ENCODE data around the gene DDX56. TPM values are rescaled to one million over a fixed set of nuclear protein-coding genes. Genes with fewer than 3 reads are reported as not detected.
A peak's percentile ranks its signal among the peaks of the same experiment; 100 is the strongest.

Gene DDX56
- total and polyA plus RNA-seq, 9 of the 15 experiments (the other 6 are each of a cell fraction or from before 2014, with no cell fraction given), result 33.0 to 145 (median 102) TPM

GRCh38 chr7:44581879-44582603 is 8.3 kb upstream of the DDX56 start, which contains the start of gene TMED4:
TMED4 (minus strand) TSS chr7:44582231; CDS start chr7:44582206, 25 bp downstream.
- Histone ChIP-seq H3K9me3 (replicated peaks; ENCODE audit: control insufficient read depth, insufficient read depth, low read depth, low read length) (no peaks in the 10 kb centered on the region), H3K9ac (ENCODE audit: insufficient read depth in 1 of 2, low read depth in 2 of 2, low read length in 2 of 2) (peak within 1 kb of the TSS; percentile 85 to 96), H3K9me1 (ENCODE audit: control insufficient read depth, insufficient read depth, low read length) (no peaks in the 10 kb centered on the region), H3K27me3 (ENCODE audit: control insufficient read depth in 2 of 2, insufficient read depth in 2 of 2, low read length in 2 of 2) (no peaks in the 10 kb centered on the region), H3K4me1 (replicated peaks in 1 of 2; ENCODE audit: control insufficient read depth in 2 of 2, insufficient read depth in 2 of 2, low read length in 2 of 2) (peaks cover 9 to 25% of the 10 kb centered on the region in 2 experiments; a peak in 4 of 5 replicates), H3K36me3 (ENCODE audit: control insufficient read depth, insufficient read depth, low read length) (peaks cover 31% of the 10 kb centered on the region; the same call in 2 of the 3 replicates), H3K4me3 (peak within 1 kb of the TSS; percentile 81), H4K20me1 (replicated peaks; ENCODE audit: control insufficient read depth, insufficient read depth, low read length) (no peaks in the 10 kb centered on the region), H3K4me2 (ENCODE audit: insufficient read depth, low read length) (peak within 1 kb of the TSS; percentile 97), H2AFZ (ENCODE audit: low read depth, low read length) (peak within 1 kb of the TSS; percentile 98), H3K27ac (ENCODE audit: extremely low read depth, low read depth, low read length) (peak within 1 kb of the TSS; percentile 92), H3K79me2 (ENCODE audit: control insufficient read depth, insufficient read depth, low read length) (peaks cover 25% of the 10 kb centered on the region)
- BruUV-seq (replicated peaks), result no TSS peak
- FAIRE-seq (peak; percentile 93), DNase-seq (ENCODE audit: extremely low read depth in 1 of 4, low spot score in 3 of 4) (peak; percentile 99 to 100 (median 99)), ATAC-seq (peak; percentile 95)
- ChIA-PET CTCF (ENCODE audit: low intra/inter-chr PET ratio) (interaction anchor here (0.7 kb wide), 1 partner anchor 168 kb away, joined by 3 read pairs; no protein-coding TSS in a partner anchor), POLR2A (interaction anchor here (0.6 to 2.4 kb wide), 17 partner anchors 8 to 1637 kb away, joined by 3 to 14 read pairs (median 5); partner anchors contain the start of genes DDX56, H2AZ2, NUDCD3 and OGDH)
- in situ Hi-C loops (cut with MboI), result no loop called here
- intact Hi-C loops (cut with micrococcal nuclease), result loop anchor here (5.0 kb wide), 1 partner anchor 215 kb away; the partner anchor contains the start of gene PPIA
- under 1% methylated on average over 63 of the region's 71 CpGs for WGBS (ENCODE audit: insufficient coverage, low coverage, missing lambda C conversion rate)
- no peak; the same call in 1 of the 2 replicates for TF ChIP-seq MTA3 (IDR thresholded peaks at IDR 0.05; ENCODE audit: borderline replicate concordance)
- TF ChIP-seq HOMEZ (CRISPR knock-in tag; IDR thresholded peaks at IDR 0.05), result no peak
- TF ChIP-seq ZBTB1 (CRISPR knock-in tag; IDR thresholded peaks at IDR 0.05; ENCODE audit: borderline replicate concordance, low read depth), result no peak
- no peak for TF ChIP-seq USF2 (CRISPR knock-in tag; IDR thresholded peaks at IDR 0.05)
- TF ChIP-seq ZBTB17 (CRISPR knock-in tag; IDR thresholded peaks at IDR 0.05), result 0 out of 2 replicates have a peak, but pooled peaks have one; percentile 12
- TF ChIP-seq SP1 (CRISPR knock-in tag; IDR thresholded peaks at IDR 0.05), result peak; percentile 83
- TF ChIP-seq MXI1 (IDR thresholded peaks at IDR 0.05; ENCODE audit: low read depth, low read length), result 0 out of 2 replicates have a peak, but pooled peaks have one; percentile 20
- TF ChIP-seq MEIS2 (IDR thresholded peaks at IDR 0.05; ENCODE audit: partially characterized antibody), result peak; percentile 98
- no peak for TF ChIP-seq ID3 (CRISPR knock-in tag; IDR thresholded peaks at IDR 0.05)
- TF ChIP-seq ID3 (tag; IDR thresholded peaks at IDR 0.05), result no peak
- TF ChIP-seq ZNF354B (CRISPR knock-in tag; IDR thresholded peaks at IDR 0.05), result no peak
- TF ChIP-seq TAF1 (IDR thresholded peaks at IDR 0.05; ENCODE audit: control insufficient read depth, extremely low read depth, insufficient read depth, low read length, severe bottlenecking), result peak; percentile 79
- 0 out of 2 replicates have a peak, but pooled peaks have one; percentile 10 for TF ChIP-seq HDAC8 (tag; IDR thresholded peaks at IDR 0.05)
- TF ChIP-seq TFAM (CRISPR knock-in tag; conservative IDR thresholded peaks at IDR 0.05), result no peak
- no peak for TF ChIP-seq LEF1 (IDR thresholded peaks at IDR 0.05)
- no peak for TF ChIP-seq ZNF41 (CRISPR knock-in tag; conservative IDR thresholded peaks at IDR 0.05)
- no peak for TF ChIP-seq ZNF707 (CRISPR knock-in tag; conservative IDR thresholded peaks at IDR 0.05)
- TF ChIP-seq ZNF77 (CRISPR knock-in tag; IDR thresholded peaks at IDR 0.05), result no peak
- peak in 1 of 2 experiments; percentile 13; a peak in 1 of 4 replicates for TF ChIP-seq NONO (IDR thresholded peaks at IDR 0.05; ENCODE audit: low read depth in 2 of 2, low read length in 1 of 2)
- no peak for TF ChIP-seq DPF2 (IDR thresholded peaks at IDR 0.05)
- TF ChIP-seq BCL6 (CRISPR knock-in tag; IDR thresholded peaks at IDR 0.05), result no peak
